T-helper 1 cell (primary cell): ENCODE measurements around the gene PDS5B.
"Not testable (repeated sequence)": the region's sequence is repeated elsewhere in the genome, so short reads cannot be mapped to it uniquely, and the experiment has no call there.

Experiments used
- DNase-seq, 5 donors: peaks; one replicate each; pipeline ENCODE4 v3.0.0-alpha.2; 2012 to 2020
- total RNA-seq, 4 donors: gene quantifications; one replicate each; lab custom pipeline; 2026; lab: John Stamatoyannopoulos, UW

The PDS5B gene, protein sequence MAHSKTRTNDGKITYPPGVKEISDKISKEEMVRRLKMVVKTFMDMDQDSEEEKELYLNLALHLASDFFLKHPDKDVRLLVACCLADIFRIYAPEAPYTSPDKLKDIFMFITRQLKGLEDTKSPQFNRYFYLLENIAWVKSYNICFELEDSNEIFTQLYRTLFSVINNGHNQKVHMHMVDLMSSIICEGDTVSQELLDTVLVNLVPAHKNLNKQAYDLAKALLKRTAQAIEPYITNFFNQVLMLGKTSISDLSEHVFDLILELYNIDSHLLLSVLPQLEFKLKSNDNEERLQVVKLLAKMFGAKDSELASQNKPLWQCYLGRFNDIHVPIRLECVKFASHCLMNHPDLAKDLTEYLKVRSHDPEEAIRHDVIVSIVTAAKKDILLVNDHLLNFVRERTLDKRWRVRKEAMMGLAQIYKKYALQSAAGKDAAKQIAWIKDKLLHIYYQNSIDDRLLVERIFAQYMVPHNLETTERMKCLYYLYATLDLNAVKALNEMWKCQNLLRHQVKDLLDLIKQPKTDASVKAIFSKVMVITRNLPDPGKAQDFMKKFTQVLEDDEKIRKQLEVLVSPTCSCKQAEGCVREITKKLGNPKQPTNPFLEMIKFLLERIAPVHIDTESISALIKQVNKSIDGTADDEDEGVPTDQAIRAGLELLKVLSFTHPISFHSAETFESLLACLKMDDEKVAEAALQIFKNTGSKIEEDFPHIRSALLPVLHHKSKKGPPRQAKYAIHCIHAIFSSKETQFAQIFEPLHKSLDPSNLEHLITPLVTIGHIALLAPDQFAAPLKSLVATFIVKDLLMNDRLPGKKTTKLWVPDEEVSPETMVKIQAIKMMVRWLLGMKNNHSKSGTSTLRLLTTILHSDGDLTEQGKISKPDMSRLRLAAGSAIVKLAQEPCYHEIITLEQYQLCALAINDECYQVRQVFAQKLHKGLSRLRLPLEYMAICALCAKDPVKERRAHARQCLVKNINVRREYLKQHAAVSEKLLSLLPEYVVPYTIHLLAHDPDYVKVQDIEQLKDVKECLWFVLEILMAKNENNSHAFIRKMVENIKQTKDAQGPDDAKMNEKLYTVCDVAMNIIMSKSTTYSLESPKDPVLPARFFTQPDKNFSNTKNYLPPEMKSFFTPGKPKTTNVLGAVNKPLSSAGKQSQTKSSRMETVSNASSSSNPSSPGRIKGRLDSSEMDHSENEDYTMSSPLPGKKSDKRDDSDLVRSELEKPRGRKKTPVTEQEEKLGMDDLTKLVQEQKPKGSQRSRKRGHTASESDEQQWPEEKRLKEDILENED (N-terminal part only)
- 53.6 to 67.7 (median 62.3) reads per million in 4 donors for total RNA-seq

DNA sequence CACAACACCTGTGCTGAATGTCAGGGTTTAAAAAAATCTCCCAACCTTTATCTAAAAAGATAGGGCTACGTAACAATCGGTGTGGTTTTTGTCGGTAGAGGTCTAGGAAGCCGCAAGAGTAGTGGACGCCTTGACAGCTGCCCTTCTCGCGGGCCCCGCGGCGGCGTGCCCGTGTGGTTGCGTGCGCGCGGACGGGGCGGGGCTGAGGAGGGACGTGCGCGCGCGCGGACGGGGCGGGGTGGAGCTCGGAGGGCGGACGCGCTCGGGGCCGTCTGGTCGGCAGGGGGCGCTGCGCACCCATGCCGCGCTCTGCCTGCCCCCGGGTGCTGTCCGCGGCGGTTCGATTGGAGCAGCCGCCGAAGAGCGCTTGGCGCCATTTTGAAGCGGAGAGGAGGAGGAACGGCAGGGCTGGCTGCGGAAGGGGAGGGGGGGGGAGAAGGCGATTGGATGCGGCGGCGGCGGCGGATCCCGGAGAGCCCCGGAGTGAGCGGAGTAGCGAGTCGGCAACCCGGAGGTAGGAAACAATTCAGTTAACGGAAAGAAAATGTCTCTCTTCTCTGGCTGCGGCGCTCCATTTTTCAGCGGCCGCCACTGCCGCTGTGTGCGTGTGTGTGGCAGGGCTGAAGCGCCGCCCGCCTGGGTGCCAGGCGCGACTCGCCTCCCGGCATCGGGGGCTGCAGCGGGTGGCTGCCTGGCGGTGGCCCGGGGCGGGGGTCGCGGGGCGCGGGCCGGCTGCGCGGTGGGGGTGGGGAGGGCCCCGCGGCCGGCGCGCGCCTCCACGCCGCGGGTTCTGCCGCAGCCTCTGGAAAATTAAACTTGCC, at the start of gene PDS5B:
Gene PDS5B, plus strand, starts transcription at position 373 of the 821 bp plus-strand sequence. CDS start 62,321 bp downstream, outside the sequence.
- DNase-seq = peak; percentile 92 to 97 (median 95)

DNA sequence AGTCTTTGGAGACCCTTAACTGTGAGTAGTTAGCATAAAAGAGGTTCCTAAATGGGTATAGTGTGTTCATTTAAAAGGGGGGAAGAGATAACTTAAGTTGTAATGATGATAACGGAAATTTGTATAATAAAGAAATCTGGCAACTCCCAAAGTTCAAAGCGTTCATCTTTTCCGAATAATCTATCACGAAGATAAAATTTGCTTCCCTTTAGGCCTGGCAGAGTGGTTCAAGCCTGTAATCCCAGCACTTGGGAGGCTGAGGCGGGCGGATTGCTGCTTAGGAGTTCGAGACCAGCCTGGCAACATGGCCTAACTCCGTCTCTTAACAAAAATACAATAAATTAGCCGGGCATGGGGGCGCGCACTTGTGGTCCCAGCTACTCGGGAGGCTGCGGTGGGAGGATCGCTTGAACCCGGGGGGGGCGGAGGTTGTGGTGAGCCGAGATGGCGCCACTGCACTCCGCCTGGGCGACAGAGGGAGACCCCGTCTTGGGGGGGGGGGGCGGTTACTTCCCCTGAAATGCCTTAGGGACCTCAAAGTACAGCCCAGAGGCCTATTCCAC, 48.6 kb upstream of the PDS5B start:
- peak; percentile 8 to 52 (median 18) for DNase-seq

DNA sequence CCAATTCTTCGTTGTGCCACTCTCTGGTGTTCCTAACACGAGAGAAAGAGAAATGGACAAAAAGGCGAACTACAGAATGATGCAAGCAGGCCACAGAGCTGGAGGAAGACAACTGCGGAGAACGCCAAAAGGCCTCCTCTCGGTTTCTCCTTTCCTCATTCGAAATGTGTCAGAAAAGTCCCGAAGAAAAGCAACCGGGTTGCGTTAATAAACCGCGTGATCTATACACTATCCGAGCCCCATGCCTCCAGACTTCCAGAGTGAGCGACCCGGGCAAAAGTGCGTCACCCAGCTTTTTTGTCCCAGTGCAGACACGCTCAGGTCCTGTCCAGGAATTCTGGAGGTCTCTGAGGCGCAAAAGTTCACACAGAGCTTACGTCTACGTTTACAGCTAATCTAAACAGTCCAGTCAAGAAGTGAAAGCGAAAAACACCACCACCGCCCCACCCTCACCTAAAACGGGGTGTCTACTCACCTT, 48.1 kb upstream of the PDS5B start:
- DNase-seq = no peak

DNA sequence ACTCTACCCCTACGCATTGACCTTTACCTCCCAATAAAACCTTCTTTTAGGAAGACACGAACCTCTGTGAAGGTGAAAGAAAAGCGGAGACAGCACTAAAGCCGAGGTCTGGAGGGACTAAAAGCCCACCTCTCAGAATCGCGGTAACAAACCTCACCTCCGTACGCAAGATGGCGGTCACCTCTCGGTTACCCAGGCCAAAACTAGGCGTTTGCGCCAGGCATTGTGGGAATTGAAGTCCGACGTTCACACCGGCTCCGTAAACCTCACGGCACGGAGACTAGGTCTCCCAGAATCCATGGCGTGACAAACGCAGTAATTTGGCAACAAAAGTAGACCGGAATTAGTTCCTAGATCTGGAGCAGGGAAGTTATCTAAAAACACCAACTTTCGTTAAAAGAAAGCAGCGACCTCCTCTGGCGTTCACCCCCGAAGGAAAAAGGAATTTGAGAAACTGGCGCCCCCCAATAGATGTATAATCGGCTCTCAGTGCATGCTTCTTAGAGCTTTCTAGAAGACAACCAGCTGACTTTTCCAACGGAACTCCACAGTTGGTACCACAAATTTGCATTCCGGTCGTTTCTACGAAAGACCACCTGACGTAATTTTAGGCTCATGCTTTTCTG, 47.5 kb upstream of the PDS5B start, which contains the start of gene N4BP2L2:
Gene N4BP2L2, minus strand, starts transcription at position 175 of the 626 bp plus-strand sequence. CDS start 1,768 bp downstream, outside the sequence.
- peak; percentile 72 to 95 (median 84) for DNase-seq

DNA sequence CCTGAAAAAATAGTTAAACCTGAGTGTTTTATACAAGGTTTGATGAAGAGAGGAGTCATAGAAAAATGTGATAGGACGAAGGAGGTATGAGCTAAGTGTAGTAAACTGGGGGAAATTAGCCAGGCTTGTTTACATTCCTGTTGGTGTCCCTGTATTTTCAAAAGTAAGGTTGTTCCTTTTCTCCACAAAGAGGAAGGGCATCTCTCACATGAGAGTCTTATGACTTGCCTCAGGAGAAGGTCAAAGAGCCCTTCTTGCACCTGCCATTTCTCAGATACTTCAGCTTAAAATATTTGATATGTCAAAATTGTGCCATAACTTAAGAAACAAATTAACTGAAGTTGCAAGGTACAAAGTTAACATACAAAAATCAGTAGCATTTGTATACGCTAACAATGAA, 44.0 kb upstream of the PDS5B start:
- no peak for DNase-seq

DNA sequence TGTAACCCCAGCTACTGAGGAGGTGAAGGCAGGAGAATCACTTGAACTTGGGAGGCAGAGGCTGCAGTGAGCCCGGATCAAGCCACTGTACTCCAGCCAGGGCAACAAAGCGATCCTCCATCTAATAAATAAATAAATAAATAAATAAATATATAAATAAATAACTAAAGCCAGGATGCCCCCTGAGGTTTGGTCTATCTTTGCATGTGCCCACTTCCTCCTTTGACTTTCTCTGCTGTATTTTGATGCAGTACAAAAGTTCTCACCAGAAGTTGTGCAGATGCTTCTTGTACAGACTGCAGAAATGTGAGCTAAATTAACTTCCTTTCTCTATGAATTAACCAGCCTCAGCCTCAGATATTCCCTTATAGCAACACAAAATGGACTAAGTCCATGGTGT, 41.2 kb upstream of the PDS5B start:
- no peak for DNase-seq

DNA sequence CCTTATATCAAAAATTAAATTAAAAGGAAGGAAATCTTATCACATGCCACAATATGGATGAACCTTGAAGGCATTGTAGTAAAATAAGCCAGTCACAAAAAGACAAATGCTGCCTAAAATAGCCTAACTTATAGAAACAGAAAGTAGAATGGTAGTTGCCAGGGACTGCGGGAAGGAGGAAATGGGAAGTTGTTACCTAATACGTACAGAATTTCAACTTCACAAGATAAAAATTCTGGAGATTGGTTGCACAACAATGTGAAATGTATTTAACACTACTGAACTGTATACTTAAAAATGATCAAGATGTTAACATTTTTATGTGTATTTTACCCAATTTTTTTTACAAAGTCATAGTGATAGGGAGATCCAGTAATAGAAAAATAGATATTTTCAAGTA, 37.4 kb upstream of the PDS5B start:
- DNase-seq = no peak

DNA sequence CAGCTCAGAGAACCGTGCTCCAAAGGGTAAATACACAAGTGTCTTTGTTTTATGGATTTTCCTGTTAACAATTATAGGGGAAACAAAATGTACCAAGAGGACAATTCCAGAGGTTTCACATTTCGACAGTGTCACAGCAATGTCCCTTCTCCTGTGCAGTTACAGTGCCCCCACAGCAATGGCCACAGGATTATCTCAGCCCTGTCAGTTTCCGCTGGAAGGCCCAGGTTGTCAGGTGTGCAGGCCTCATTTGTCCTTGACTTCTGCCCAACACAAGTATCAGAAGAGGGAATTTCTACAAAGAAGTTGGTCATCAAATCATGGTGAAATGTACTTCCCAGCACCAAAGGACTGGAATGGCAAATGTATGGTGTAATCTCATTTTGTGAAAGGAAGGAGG, 36.5 kb upstream of the PDS5B start:
- no peak for DNase-seq

DNA sequence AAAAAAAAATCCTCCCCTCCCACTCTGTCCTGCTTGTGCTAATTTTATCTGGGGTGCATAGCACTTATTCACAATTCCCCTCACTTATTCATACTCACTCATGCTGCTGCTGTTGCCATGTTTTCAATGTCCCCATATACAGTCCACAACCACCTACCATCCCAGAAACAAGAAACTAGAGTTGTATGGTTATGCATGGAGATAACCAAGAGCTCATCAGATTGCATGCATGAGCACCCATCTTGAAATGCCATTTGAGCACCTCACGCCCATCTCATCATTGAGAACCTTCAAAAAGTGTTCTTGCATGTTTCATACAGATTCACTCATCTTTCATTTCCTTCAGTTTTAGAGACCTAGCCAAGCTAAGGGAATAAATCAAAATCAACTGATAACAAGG, 32.5 kb upstream of the PDS5B start:
- no peak for DNase-seq

DNA sequence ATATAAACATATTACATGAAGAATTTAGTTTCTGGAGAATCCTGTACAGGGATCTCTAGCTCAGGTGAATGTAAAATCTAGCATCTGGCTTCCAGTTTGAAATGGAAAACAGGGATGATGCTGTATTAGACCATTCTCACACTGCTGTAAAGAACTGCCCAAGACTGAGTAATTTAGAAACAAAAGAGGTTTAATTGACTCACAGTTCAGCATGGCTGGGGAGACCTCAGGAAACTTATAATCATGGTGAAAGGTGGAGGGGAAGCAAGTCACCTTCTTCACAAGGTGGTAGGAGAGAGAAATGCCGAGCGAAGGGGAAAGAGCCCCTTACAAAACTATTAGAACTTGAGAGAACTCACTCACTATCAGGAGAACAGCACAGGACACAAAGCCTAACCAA, 30.6 kb upstream of the PDS5B start:
- DNase-seq = no peak

DNA sequence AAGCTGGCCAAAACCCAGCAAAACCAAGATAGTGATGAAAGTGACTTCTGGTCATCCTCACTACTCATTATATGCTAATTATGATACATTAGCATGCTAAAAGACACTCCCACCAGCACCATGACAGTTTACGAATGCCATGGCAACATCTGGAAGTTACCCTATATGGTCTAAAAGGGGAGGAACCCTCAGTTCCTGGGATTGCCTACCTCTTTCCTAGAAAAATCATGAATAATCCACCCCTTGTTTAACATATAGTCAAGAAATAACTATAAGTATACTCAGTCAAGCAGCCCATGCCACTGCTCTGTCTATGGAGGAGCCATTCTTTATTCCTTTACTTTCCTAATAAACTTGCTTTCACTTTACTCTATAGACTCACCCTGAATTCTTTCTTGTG, 25.4 kb upstream of the PDS5B start:
- DNase-seq = not testable (repeated sequence)

DNA sequence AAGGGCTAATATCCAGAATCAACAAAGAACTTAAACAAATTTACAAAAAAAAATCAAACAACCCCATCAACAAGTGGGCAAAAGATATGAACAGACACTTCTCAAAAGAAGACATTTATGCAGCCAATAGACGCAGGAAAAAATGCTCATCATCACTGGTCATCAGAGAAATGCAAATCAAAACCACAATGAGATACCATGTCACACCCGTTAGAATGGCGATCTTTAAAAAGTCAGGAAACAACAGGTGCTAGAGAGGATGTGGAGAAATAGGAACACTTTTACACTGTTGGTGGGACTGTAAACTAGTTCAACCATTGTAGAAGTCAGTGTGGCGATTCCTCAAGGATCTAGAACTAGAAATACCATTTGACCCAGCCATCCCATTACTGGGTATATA, 10.6 kb upstream of the PDS5B start:
- not testable (repeated sequence) for DNase-seq

DNA sequence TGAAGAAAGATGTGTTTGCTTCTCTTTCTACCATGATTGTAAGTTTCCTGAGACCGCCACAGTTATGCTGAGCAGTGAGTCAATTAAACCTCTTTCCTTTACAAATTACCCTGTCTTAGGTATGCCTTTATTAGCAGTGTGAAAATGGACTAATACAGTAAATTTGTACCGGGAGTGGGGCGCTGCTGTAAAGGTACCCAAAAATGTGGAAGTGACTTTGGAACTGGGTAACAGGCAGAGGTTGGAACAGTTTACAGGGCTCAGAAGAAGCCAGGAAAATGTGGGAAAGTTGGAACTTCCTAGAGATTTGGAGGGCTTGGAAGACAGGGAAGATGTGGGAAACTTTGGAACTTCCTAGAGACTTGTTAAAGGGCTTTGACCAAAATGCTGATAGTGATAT, 9.2 kb upstream of the PDS5B start:
- no peak for DNase-seq

DNA sequence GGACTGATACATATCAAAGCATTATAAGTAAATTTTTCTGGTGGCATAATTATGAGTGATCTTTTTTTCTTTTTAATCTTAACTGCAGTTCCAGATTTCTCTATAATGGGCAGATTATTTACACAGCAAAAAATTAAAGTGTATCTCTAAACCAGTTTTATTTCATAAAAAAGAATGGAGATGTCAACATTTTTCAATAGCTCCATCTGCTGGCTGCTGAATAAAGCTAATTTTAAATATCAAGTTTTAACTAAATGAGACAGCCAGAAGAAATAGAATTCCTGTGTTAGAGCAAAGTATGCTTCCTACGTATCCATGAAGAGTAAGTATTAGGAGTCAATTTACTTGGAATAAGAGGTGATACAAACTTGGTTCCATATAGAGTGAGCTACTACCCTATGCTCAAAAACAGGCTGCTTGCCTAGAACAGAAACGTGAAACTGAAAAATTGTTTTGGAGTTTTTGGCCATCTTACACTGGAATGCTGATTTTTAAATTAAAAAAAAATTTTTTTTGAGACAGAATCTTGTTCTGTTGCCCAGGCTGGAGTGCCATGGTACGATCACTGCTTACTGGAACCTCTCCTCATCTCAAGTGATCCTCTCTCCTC, 5.0 kb upstream of the PDS5B start:
- peak in 1 of 5 donors; percentile 18 for DNase-seq

DNA sequence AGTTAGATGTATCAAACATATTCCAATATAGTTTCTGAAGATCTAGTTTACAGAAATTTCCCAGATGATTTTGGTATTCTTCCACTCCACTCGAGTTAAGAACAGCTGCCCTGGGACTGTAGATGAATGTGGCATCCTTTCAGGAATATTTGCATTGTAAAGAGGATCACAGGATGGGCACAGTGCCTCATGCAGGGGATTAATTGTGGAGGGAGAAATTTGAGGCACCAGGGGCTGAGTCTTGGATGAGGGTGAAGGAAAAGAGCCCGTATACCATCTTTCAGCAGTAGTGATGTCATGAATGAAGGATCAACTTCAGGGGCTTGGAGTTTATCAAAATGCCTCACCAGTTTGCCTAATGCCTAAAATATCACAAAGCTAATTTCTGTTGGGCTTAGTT, 4.0 kb upstream of the PDS5B start:
- DNase-seq = no peak

DNA sequence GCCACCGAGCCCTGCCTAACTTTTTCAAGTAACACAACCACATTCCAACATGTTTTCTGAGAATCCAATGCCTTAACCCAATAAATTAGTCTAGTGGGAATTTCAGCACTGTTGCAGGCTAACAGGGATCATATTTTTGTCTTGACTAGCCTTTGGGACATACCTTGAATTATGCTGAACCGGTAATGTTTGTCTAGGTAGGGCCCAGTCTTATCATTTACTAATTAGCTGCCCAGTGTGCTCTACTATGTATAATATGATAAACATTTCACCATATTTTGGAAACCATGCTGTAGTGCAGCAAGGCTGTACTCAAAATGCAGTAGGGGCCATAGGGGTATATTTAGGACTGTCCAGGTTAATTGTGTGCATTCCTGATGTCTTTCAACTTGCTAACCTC, 3.3 kb upstream of the PDS5B start:
- no peak for DNase-seq

DNA sequence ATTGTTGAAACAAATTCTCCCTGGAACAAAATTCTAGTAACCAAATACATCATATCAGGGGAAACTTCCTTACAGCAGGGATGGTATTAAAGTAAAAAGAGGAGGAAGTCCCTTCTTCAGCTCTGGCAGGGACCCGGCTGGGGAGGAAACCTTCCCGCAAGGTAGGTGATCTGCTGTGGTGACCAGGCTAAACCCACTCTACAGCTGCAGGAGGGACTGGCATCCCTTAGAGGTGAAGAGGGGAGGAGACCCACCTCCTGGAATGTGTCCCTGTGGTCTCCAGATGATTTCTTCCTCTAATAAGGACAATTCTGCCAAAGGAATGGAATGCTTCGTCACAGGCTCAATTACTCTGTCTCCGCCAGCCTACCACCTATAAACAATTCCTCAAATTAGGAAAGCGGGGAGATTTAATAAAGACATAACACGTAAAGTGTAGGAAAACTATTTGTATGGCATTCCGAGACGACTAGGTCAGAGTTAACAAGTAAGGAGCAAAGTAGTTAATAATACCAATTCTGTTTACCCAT, 637 bp upstream of the PDS5B start:
- DNase-seq = no peak

DNA sequence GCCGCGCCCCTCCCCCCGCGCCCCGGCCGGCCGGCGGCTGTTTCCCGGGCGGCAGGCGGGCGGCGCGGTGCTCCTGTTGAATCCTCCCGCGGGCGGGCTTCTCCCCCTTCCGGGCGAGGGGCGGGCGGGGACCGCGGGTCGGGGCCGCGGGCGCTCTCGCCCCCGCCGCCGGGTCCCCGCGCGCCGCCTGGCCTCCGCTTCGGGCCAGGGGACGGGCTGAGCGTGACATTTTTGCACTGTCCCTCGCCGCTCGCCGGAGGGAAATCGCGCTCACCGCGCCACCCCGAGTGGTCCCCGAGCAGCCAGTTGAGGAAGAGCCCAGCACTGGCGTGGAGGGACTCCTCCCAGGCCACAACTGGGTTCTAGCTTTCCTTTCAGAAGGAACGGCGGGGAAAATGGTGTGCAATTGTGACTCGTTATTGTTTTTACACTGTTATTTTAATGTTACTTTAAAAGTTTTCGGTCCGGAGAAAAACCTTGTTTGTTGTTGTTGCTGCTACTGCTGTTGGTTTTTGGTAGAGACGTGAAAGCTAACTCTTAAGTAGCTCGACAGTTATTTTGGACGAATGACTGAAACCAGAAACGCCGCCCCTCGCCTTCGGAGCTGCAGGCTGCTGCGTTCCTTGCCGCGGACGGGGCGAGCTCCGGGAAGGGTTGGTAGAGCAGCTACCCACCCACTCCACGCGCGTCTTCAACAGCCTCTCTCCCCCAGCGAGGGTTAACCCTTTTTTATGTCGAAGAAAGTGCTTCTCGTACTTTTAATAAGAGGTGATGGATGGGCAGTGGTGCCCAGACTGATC, 959 bp downstream of the PDS5B start:
- DNase-seq = peak; percentile 32 to 60 (median 44)

DNA sequence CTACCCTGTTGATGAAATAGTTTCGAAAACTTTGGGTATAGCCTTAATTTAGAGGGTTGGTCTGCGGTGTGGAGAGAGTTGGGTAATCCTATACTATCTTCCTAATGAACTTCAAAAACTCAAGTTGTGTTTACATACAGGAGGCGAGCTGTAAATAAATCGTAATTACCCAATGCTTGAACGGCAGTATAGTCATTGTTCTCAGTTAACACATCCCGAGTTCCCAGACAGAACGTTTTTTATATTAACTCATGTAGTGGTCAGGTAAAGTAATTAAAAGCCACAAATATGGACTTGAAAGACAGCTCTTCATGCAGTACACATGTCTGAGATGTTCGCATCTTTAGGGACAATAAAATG, 1.5 kb downstream of the PDS5B start:
- no peak for DNase-seq
